BLaER1 treated with 17β-estradiol and CSF1 and Interleukin-3, amounts not matched to agents 10 nM and 100 nM (cell line): ENCODE measurements around the gene PROSER2.
A peak's percentile ranks its signal among the peaks of the same experiment; 100 is the strongest.

Source experiments
- H3K27ac ChIP-seq, 11 experiments: shearing (Covaris generic); formaldehyde crosslinking; 2 replicates each; pipeline ENCODE4 v1.8.1; 2022
- H3K27me3 ChIP-seq, 11 experiments: shearing (Covaris generic); formaldehyde crosslinking; 2 replicates each; pipeline ENCODE4 v1.8.1; 2022
- H3K36me3 ChIP-seq, 11 experiments: shearing (Covaris generic); formaldehyde crosslinking; 2 replicates each; pipeline ENCODE4 v1.8.1; 2022
- H3K4me1 ChIP-seq, 10 experiments: shearing (Covaris generic); formaldehyde crosslinking; 2 replicates each; pipeline ENCODE4 v1.8.1; 2022
- H3K4me2 ChIP-seq, 11 experiments: shearing (Covaris generic); formaldehyde crosslinking; 2 replicates each; pipeline ENCODE4 v1.8.1; 2022
- H3K4me3 ChIP-seq, 10 experiments: shearing (Covaris generic); formaldehyde crosslinking; 2 replicates each; pipeline ENCODE4 v1.8.1; 2022
- H3K9ac ChIP-seq, 11 experiments: shearing (Covaris generic); formaldehyde crosslinking; 2 replicates each; pipeline ENCODE4 v1.8.1; 2022
- H3K9me3 ChIP-seq, 11 experiments: shearing (Covaris generic); formaldehyde crosslinking; replicated peaks in 1 of 11; 2 replicates each; pipeline ENCODE4 v1.8.1; 2022
- H4K20me1 ChIP-seq, 11 experiments: shearing (Covaris generic); formaldehyde crosslinking; 2 replicates each; pipeline ENCODE4 v1.8.1; 2022
- Cebpa-rat ChIP-seq, 11 experiments: shearing (Covaris generic); IDR thresholded peaks; 2 replicates each; pipeline ENCODE4 v1.8.1; 2022

Gene PROSER2

DNA sequence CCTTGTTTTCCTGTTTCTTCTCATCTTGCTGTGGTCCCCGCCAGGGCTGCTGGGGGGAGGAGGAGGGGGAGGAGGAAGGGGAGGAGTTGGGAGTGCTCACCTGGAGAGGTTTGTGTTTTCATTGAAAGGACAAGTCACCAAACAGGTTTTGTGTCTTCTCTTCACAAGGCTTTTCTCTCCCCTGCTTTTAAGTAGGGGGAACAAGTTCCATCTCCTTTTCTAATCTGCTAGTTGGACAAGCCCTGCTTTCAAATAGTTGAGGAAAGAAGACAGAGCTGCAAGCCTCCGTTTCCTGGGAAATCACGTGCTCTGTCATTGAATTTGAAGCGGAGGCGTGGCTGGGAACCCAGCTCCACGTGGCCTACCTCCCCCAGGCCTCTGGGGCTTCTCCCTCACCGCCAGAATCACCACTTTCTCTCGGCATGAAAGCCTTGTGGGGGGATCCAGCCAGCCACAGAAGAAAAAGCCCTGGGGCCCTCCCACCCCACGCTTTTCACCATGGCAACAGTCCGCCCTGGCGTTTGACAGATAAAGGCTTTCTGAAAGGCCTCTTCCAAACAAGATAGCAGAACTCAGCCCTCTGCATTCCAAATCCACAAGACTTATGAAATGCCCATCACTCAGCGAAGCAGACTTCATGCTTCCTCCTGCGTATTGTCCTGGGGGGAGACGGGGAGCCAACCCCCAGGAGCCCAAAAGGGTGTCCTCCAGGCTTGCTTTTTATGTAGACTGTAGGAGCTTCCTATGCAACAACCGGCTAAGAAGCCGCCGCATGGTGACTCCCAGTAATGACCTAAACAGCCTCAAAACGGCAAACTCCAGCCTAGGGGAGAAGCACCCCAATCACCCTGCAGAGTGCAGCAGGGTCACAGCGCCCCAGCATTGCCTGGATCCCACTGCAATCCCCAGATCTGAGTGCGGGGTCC, 51.7 kb downstream of the PROSER2 start:
- Histone ChIP-seq H3K4me1 (peaks cover 38 to 87% (median 69%) of the 10 kb centered on the region in 10 experiments), H3K9me3 (peaks cover 0 to 6% (median 0%) of the 10 kb centered on the region in 11 experiments; a peak in 2 of 22 replicates), H4K20me1 (no peaks in the 10 kb centered on the region), H3K27ac (peak overlapping the region in 4 of 11 experiments; percentile 1 to 53 (median 10); a peak in 4 of 22 replicates), H3K27me3 (no peaks in the 10 kb centered on the region), H3K9ac (peak overlapping the region in 3 of 11 experiments; percentile 5 to 26 (median 15); a peak in 3 of 22 replicates), H3K36me3 (peaks cover 0 to 6% (median 5%) of the 10 kb centered on the region in 11 experiments; a peak in 12 of 22 replicates), H3K4me3 (no peak overlapping the region), H3K4me2 (peak overlapping the region; percentile 36 to 82 (median 66))
- TF ChIP-seq Cebpa-rat (IDR thresholded peaks at IDR 0.05) = no peak

DNA sequence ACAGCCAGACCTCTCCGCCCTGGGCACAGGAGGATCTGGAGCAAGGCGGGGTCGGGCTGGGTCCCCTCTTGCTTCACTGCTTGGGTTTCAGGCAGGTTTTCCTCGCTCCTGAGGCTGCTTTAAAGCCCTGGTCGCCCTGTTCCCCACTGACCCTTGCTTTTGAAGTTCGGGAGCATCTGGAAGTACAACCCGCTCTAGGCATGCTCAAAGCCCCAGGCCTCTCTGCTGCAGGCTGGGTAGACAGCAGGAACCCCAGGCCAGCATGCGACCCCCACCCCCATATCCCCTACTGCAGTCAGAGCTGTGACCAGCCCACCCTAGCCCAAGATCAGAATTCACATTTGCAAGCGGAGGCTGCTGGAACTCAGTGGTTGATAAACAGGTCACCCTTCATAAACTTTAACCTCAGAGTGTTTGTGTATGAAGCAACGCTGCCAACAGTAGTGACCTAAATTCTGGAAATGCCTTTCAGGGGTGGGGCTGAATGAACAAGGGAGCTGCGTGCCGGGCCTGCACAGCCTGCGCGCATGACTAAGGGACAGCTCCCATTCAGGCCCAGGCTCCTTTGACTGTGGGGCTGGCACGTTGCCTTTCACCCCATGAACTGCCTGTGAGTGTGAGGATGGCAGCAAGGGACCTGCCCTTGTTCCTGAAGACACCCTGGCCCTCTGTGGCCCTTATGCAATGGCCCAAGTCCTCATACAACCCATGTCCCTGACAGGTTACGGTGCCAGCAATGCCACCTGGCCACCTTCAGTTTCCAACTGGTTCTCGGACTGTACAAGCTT, 52.5 kb downstream of the PROSER2 start:
- H3K27ac ChIP-seq = peak overlapping the region in 3 of 11 experiments; percentile 2 to 53 (median 18); a peak in 2 of 22 replicates
- H3K27me3 ChIP-seq = no peaks in the 10 kb centered on the region
- H3K9ac ChIP-seq = peak overlapping the region in 1 of 11 experiments; percentile 26; a peak in 2 of 22 replicates
- no peak overlapping the region for H3K4me3 ChIP-seq
- no peak for TF ChIP-seq Cebpa-rat (IDR thresholded peaks at IDR 0.05)
- H3K36me3 ChIP-seq = no peaks in the 10 kb centered on the region
- H3K9me3 ChIP-seq = no peaks in the 10 kb centered on the region
- H4K20me1 ChIP-seq = no peaks in the 10 kb centered on the region
- H3K4me1 ChIP-seq = peaks cover 38 to 81% (median 65%) of the 10 kb centered on the region in 10 experiments
- peak overlapping the region in 10 of 11 experiments; percentile 36 to 75 (median 65); a peak in 16 of 22 replicates for H3K4me2 ChIP-seq

DNA sequence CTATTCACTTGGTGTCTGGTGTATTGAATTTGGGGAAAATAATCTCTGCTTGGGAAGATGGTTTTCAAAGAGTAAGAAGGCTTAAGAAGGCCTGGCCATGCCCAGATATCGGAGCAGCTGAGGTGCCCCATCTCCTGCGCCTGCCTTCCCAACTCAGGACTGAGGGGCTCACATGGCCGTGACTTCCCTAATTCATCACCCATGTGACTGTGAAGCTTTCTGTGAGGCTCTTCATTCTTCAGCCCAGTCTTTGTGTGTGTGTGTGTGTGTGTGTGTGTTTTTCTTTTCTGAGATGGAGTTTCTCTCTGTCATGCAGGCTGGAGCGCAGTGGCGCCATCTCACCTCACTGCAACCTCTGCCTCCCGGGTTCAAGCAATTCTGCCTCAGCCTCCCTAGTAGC, 53.2 kb downstream of the PROSER2 start:
- Histone ChIP-seq H3K36me3 (no peaks in the 10 kb centered on the region), H3K27me3 (no peaks in the 10 kb centered on the region), H3K4me2 (peak overlapping the region in 10 of 11 experiments; percentile 36 to 75 (median 63); a peak in 14 of 22 replicates), H3K9ac (no peak overlapping the region), H3K9me3 (no peaks in the 10 kb centered on the region), H4K20me1 (no peaks in the 10 kb centered on the region), H3K4me3 (no peak overlapping the region), H3K27ac (no peak overlapping the region), H3K4me1 (peaks cover 34 to 76% (median 59%) of the 10 kb centered on the region in 10 experiments)
- no peak for TF ChIP-seq Cebpa-rat (IDR thresholded peaks at IDR 0.05)

DNA sequence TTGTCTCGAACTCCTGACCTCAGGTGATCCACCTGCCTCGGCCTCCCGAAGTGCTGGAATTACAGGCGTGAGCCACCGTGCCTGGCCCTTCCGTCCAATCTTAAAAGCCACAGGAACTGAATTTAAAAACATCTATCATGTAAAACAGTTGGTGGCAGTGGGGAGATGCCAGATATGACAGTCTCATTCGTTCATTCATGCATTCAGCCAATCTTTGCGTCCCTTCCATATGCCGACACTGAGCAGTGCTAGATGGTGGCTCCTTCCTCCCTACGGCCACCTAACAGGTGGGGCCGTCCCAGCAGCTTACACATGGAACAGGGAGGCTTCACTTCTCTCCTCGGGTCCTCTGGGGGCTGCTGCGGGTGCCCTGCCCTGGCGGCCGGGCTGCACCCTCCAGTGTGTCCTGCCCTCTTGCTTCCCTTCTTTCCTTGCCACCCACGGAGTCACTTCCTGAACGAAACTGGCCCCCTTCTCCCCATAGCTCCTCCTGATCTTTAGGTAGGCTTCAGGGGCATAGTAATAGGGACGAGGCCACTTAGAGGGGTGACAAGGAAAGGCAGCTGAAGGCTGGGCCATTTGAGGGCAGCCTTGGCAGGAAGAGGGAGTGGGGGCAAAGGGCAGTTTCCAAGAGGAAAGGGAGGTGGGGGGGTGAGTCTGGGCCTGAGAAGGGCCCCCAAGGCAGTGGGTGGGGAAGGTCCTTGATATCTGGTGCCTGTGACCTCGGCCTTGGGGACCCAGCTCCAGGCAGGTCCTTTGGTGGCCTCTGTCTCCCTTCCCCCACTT, 53.8 kb downstream of the PROSER2 start:
- Histone ChIP-seq H3K27me3 (no peaks in the 10 kb centered on the region), H3K36me3 (no peaks in the 10 kb centered on the region), H3K27ac (no peak overlapping the region), H4K20me1 (no peaks in the 10 kb centered on the region), H3K4me1 (peaks cover 28 to 76% (median 55%) of the 10 kb centered on the region in 10 experiments), H3K4me2 (peak overlapping the region; percentile 12 to 67 (median 39); a peak in 17 of 22 replicates), H3K4me3 (no peak overlapping the region), H3K9me3 (no peaks in the 10 kb centered on the region), H3K9ac (no peak overlapping the region)
- TF ChIP-seq Cebpa-rat (IDR thresholded peaks at IDR 0.05) = no peak

DNA sequence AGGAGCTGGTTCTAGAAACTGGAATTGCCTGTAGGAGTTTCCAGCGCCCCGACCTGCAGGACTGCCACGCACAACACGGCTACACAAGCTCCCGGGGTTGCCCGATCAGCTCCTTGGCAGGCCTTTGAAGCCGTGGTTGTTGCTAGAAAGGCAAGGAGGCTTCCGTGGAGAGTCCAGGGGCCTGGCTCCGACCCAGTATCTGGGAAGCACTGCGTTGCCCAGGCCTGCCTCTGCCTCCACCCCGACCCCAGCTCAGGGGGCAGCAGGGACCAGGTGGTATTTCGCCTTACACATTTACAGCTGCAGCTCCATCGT, 54.4 kb downstream of the PROSER2 start:
- Histone ChIP-seq H3K9me3 (no peaks in the 10 kb centered on the region), H3K27ac (no peak overlapping the region), H3K4me3 (no peak overlapping the region), H3K9ac (no peak overlapping the region), H3K27me3 (no peaks in the 10 kb centered on the region), H3K36me3 (no peaks in the 10 kb centered on the region), H3K4me1 (peaks cover 34 to 76% (median 56%) of the 10 kb centered on the region in 10 experiments), H4K20me1 (no peaks in the 10 kb centered on the region), H3K4me2 (peak overlapping the region in 7 of 11 experiments; percentile 12 to 67 (median 52); a peak in 7 of 22 replicates)
- TF ChIP-seq Cebpa-rat (IDR thresholded peaks at IDR 0.05) = no peak

DNA sequence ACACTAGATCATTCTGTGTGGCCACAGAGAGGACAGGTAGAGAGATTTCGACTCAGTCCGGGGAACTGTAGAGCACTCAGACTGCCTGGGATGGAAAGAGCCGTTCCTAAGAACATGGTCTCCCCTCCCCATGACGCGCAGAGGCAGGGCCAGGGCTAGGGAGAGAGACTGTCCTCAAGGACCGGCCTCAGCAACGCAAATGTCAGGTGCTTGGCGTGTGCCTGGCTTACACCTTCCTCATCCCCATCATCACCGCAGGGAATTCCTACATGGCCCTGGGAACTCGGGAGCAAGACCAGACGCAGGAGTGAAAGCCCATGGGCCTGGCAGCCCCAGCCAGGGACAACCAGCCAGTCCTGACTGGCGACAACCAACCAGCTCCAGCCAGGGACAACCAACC, 55.6 kb downstream of the PROSER2 start:
- Histone ChIP-seq H3K27ac (no peak overlapping the region), H3K4me1 (peaks cover 35 to 78% (median 61%) of the 10 kb centered on the region in 10 experiments), H3K36me3 (no peaks in the 10 kb centered on the region), H3K9me3 (no peaks in the 10 kb centered on the region), H3K4me2 (peak overlapping the region in 6 of 11 experiments; percentile 5 to 46 (median 32); a peak in 11 of 22 replicates), H3K9ac (no peak overlapping the region), H4K20me1 (no peaks in the 10 kb centered on the region), H3K4me3 (no peak overlapping the region), H3K27me3 (no peaks in the 10 kb centered on the region)
- no peak for TF ChIP-seq Cebpa-rat (IDR thresholded peaks at IDR 0.05)

DNA sequence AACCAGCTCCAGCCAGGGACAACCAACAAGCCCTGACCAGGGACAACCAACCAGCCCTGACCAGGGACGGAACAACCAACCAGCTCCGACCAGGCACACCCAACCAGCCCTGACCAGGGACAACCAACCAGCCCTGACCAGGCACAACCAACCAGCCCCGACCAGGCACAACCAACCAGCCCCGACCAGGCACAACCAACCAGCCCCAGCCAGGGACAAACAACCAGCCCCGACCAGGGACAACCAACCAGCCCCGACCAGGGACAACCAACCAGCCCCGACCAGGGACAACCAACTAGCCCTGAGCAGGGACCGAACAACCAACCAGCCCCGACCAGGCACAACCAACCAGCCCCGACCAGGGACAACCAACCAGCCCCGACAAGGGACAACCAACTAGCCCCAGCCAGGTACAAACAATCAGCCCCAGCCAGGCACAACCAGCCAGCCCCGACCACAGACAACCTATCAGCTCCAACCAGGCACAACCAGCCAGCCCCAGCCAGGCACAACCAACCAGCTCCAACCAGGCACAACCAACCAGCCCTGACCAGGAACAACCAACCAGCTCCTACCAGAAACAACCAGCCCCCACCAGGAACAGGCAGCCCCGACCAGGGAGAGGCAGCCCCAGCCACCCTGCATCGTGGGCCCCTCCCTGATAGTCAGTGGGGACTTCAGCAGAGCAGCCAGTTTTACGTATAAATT, 56.4 kb downstream of the PROSER2 start:
- H3K27ac ChIP-seq = no peak overlapping the region
- no peak overlapping the region for H3K4me3 ChIP-seq
- no peaks in the 10 kb centered on the region for H3K36me3 ChIP-seq
- no peak for TF ChIP-seq Cebpa-rat (IDR thresholded peaks at IDR 0.05)
- H3K4me1 ChIP-seq = peaks cover 29 to 70% (median 53%) of the 10 kb centered on the region in 10 experiments
- H4K20me1 ChIP-seq = no peaks in the 10 kb centered on the region
- no peaks in the 10 kb centered on the region for H3K27me3 ChIP-seq
- H3K4me2 ChIP-seq = no peak overlapping the region; a peak in 1 of 22 replicates
- no peak overlapping the region for H3K9ac ChIP-seq
- H3K9me3 ChIP-seq = no peaks in the 10 kb centered on the region
